ENCODE measurements around the gene ZPBP2.

- TF ChIP-seq CTCF (IDR thresholded peaks at IDR 0.05) (no peak), POLR2A (IDR thresholded peaks at IDR 0.05) (no peak), EP300 (IDR thresholded peaks at IDR 0.05) (no peak)
Measured at GRCh38 chr17:39887078-39887477, 19.1 kb downstream of the ZPBP2 start.
